AG10803 (cell line): ENCODE data around the gene PLPPR5.

Source experiments
- DNase-seq: peaks from one replicate; pipeline ENCODE4 v3.0.0; 2010; ENCODE audit warnings: low read depth
- H3K4me3 ChIP-seq: 2 replicates; pipeline ENCODE4 v1.5.1; 2011; ENCODE audit warnings: mild to moderate bottlenecking, low read length, control low read depth
- TF ChIP-seq, protein P1 (sequence below): conservative IDR thresholded peaks from 2 replicates; pipeline ENCODE4 v1.5.1; 2011; ENCODE audit warnings: mild to moderate bottlenecking, low read length, control low read depth, inconsistent platforms

Gene PLPPR5

DNA sequence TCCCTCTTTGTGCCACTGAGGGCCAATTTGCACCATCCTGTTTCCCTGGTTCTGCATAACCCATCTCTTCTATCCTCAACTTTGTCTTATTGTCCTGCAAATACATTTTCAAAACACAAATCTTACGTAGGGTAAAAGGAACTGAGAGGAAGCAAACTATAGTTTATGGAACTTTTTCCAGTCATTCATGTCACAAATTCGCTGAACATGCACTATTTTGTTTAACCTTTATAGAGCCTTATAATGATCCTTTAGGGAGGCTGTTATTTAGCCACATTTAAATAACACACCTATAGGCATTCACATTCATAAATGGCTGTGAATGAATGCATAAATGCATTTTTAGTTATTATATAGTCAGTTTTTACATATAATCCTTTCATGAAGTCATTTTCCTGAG, 85.0 kb downstream of the PLPPR5 start:
- no peak overlapping the region for H3K4me3 ChIP-seq
- no peak for DNase-seq
- TF ChIP-seq, protein P1, sequence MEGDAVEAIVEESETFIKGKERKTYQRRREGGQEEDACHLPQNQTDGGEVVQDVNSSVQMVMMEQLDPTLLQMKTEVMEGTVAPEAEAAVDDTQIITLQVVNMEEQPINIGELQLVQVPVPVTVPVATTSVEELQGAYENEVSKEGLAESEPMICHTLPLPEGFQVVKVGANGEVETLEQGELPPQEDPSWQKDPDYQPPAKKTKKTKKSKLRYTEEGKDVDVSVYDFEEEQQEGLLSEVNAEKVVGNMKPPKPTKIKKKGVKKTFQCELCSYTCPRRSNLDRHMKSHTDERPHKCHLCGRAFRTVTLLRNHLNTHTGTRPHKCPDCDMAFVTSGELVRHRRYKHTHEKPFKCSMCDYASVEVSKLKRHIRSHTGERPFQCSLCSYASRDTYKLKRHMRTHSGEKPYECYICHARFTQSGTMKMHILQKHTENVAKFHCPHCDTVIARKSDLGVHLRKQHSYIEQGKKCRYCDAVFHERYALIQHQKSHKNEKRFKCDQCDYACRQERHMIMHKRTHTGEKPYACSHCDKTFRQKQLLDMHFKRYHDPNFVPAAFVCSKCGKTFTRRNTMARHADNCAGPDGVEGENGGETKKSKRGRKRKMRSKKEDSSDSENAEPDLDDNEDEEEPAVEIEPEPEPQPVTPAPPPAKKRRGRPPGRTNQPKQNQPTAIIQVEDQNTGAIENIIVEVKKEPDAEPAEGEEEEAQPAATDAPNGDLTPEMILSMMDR, result no peak

DNA sequence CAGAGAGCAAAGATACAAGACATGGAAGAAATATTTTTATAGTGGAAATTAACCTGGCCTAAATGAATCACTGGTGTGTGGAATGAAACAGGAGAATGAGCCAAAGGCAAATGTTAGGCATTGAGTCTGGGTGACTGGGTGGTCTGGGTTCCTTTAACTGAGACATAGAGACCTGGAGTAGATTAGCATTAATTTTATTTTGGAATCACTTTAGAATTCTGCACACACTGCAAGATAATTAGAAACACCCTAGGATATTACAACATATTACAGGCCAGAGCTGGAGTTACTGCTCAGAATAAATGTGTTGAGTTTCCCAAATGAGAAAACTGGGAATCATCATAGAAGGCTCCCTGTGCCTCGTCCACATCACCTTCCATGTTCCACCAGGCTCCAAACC, 85.5 kb downstream of the PLPPR5 start:
- TF ChIP-seq, protein P1, result no peak
- no peak overlapping the region for H3K4me3 ChIP-seq
- peak; percentile 68 for DNase-seq

DNA sequence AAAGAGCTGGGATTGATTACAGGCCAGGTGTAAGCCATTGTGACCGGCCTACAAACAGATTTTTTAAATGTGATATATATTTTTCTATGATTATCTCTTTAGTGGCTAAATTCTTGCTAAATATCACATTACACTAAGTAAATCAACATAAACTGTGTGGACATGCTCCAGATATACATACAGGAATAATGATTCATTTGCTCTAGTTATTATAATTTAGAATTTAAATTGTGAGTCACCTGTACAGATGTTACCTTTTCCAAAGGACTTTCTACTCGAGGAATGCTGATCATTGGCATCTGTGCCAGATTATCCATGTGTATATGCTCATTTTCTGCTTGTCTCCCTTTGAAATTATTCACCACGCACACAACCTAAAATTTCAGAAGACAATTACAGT, 90.1 kb downstream of the PLPPR5 start:
- DNase-seq, result no peak
- no peak overlapping the region for H3K4me3 ChIP-seq
- TF ChIP-seq, protein P1, result no peak

DNA sequence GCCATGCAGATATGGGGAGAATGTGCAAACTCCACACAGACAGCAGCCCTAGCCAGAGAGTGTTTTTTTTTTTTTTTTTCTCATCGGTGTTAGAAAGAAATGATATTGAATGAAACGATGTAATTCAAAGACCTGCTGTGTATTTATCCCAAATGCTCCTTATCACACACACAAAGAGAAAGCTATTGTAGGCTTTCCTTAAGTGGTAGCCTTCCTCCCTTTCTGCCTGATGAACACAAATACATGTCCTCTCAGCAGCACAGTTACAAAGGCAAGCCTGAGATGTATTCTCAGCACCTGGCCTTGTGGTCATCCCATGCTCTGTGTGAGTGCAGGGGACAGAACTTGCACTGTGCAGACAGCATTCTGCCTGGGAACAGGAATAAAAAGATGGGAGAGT, 93.8 kb downstream of the PLPPR5 start:
- TF ChIP-seq, protein P1, result no peak
- DNase-seq, result no peak
- no peak overlapping the region for H3K4me3 ChIP-seq

DNA sequence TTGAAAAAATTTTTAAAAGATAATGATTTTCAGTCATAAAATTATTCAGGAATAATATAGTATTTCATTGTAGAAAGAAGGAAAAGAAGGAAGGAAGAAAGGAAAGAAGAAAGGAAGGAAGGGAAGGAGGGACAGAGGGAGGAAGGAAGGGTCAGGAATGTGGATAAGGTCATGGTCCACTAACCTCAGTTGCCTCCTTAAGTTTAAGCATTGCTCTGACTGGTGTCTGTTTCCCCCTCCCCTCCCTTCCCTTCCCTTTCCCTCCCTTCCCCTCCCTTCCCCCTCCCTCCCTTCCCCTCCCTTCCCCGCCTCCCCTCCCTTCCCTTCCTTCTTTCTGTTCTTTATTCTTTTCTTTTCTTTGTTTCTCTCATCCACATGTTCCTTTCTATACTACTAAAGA, 95.7 kb downstream of the PLPPR5 start:
- TF ChIP-seq, protein P1, result no peak
- DNase-seq, result no peak
- no peak overlapping the region for H3K4me3 ChIP-seq

DNA sequence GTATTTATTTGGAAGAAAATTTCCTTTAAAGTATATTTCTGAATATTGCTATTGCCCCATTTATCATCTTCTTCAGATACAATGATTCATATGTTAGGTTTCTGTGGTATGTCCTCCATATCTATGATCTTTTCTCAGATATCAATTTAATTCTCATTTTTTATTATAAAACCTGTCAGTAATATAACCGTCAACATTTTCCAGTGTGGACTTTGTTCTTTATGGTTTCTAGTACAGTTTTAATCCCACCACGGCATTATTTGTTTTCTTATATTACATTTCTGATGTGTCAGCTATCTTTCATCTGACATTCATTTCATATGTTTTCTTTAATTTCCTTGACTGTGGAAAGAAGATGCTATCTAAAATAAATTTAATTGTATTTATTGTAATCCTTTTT, 97.9 kb downstream of the PLPPR5 start:
- DNase-seq, result no peak
- TF ChIP-seq, protein P1, result no peak
- no peak overlapping the region for H3K4me3 ChIP-seq

DNA sequence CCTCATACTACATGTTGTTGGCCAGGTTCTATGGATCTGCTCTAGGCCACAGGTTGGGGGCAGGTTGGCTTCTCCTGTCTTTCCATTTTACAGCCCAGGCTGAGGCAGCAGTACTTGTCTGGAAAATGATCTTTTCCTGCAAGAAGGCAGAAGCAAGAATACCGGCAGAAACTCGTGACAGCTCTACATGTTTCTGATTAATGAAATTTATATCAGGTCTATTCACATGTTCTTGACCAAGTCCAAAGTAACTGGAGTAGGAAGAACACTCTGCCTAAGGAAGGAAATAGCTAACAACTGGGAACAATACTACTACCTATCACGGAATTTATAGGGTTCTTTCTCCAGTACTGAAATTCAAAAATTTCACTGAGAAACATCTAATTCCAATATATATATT, 98.3 kb downstream of the PLPPR5 start:
- TF ChIP-seq, protein P1, result no peak
- DNase-seq, result no peak

More for the DNA sequence above, 98.3 kb downstream of the PLPPR5 start:
- H3K4me3 ChIP-seq, result no peak overlapping the region
